ENCODE data around the gene APOBEC2.

Gene APOBEC2

DNA sequence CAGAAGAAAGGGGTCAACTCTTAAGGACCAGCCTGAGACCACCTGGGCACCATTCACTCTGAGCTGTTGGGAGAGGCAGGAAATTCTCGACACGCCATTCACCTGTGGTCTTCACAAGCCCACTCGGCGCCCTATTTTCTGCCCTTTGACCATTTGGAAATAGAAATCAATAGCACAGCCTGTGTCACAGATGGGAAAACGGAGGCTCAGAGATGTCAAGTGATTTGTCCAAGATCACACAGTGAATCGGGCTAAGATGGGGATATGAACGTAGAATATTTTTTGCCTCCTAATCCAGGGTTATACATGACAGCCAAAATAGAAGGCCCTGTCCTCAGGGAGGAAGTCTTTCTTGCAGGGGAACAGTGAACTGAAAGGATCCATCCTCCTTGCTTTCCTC, 3.0 kb upstream of the APOBEC2 start:
- H3K4me1 ChIP-seq (ENCODE audit: control insufficient read depth, insufficient read depth, low read length) = no peaks in the 10 kb centered on the region
- no peak overlapping the region for H3K4me2 ChIP-seq (ENCODE audit: low read length)
- H3K9me3 ChIP-seq (replicated peaks; ENCODE audit: low read length) = no peaks in the 10 kb centered on the region
- H3K36me3 ChIP-seq (ENCODE audit: insufficient read depth, low read length) = no peaks in the 10 kb centered on the region
- H3K4me3 ChIP-seq (ENCODE audit: low read length) = no peak overlapping the region
- no peak overlapping the region for H3K9ac ChIP-seq (ENCODE audit: low read depth, low read length)
- H3K27me3 ChIP-seq (ENCODE audit: control insufficient read depth, insufficient read depth, low read length) = peaks cover 15% of the 10 kb centered on the region

DNA sequence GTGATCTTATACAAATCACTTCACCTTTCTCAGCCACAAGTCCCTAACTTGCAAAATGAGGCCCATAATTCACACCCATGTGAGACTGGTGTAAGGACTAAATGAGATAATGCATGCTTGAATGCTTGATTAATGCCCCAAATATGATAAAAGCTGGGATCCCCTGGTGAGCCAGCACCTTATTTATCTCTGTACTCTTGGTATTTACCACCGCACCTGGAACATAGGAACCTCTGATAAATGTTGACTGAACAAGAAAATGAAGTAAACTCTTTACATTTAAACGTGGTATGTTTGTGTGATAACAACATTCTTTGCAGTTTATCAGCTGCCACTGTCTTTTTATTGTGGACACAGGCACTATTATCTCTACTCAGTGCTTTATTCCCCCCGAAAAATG, 2.5 kb upstream of the APOBEC2 start:
- no peaks in the 10 kb centered on the region for H3K4me1 ChIP-seq (ENCODE audit: control insufficient read depth, insufficient read depth, low read length)
- no peaks in the 10 kb centered on the region for H3K9me3 ChIP-seq (replicated peaks; ENCODE audit: low read length)
- H3K36me3 ChIP-seq (ENCODE audit: insufficient read depth, low read length) = no peaks in the 10 kb centered on the region
- H3K4me3 ChIP-seq (ENCODE audit: low read length) = no peak overlapping the region
- H3K4me2 ChIP-seq (ENCODE audit: low read length) = no peak overlapping the region
- peaks cover 15% of the 10 kb centered on the region for H3K27me3 ChIP-seq (ENCODE audit: control insufficient read depth, insufficient read depth, low read length)
- no peak overlapping the region for H3K9ac ChIP-seq (ENCODE audit: low read depth, low read length)

- no peaks in the 10 kb centered on the region for H3K36me3 ChIP-seq (ENCODE audit: insufficient read depth, low read length)
- no peak overlapping the region for H3K9ac ChIP-seq (ENCODE audit: low read depth, low read length)
- H3K9me3 ChIP-seq (replicated peaks; ENCODE audit: low read length) = no peaks in the 10 kb centered on the region
- peaks cover 9% of the 10 kb centered on the region for H3K27me3 ChIP-seq (ENCODE audit: control insufficient read depth, insufficient read depth, low read length)
- H3K4me2 ChIP-seq (ENCODE audit: low read length) = no peak overlapping the region
- H3K4me1 ChIP-seq (ENCODE audit: control insufficient read depth, insufficient read depth, low read length) = no peaks in the 10 kb centered on the region
- H3K4me3 ChIP-seq (ENCODE audit: low read length) = no peak overlapping the region
These were observed 1.1 kb upstream of the APOBEC2 start for GRCh38 chr6:41051873-41052272.

- Histone ChIP-seq H3K4me3 (ENCODE audit: low read length) (no peak overlapping the region), H3K27me3 (ENCODE audit: control insufficient read depth, insufficient read depth, low read length) (peaks cover 5% of the 10 kb centered on the region), H3K9me3 (replicated peaks; ENCODE audit: low read length) (no peaks in the 10 kb centered on the region), H3K4me1 (ENCODE audit: control insufficient read depth, insufficient read depth, low read length) (no peaks in the 10 kb centered on the region), H3K9ac (ENCODE audit: low read depth, low read length) (no peak overlapping the region), H3K4me2 (ENCODE audit: low read length) (no peak overlapping the region), H3K36me3 (ENCODE audit: insufficient read depth, low read length) (no peaks in the 10 kb centered on the region)
These were observed 1.5 kb downstream of the APOBEC2 start for GRCh38 chr6:41054511-41054910.

DNA sequence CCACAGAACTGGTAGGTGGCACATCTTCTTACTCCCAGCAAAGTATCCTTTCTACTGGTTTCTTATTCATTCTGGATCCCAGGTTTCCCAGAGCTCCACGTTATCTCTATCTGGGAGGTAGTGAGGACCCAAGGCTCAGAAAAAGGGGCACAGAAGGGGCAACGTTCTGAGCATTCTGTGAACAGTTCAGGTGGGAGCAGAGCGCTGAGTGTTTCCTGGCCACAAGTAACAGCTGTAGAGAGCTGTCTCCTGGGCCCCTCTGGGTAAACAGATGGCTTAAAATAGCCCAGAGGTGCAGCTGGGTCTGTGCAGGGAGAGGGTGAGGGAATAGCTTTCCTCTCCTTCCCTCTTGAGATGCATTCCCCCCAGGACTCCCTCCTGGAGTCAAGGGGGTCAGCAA, 2.1 kb downstream of the APOBEC2 start:
- Histone ChIP-seq H3K36me3 (ENCODE audit: insufficient read depth, low read length) (no peaks in the 10 kb centered on the region), H3K27me3 (ENCODE audit: control insufficient read depth, insufficient read depth, low read length) (peaks cover 5% of the 10 kb centered on the region), H3K9me3 (replicated peaks; ENCODE audit: low read length) (no peaks in the 10 kb centered on the region), H3K4me3 (ENCODE audit: low read length) (no peak overlapping the region), H3K4me1 (ENCODE audit: control insufficient read depth, insufficient read depth, low read length) (no peaks in the 10 kb centered on the region), H3K4me2 (ENCODE audit: low read length) (no peak overlapping the region), H3K9ac (ENCODE audit: low read depth, low read length) (no peak overlapping the region)

DNA sequence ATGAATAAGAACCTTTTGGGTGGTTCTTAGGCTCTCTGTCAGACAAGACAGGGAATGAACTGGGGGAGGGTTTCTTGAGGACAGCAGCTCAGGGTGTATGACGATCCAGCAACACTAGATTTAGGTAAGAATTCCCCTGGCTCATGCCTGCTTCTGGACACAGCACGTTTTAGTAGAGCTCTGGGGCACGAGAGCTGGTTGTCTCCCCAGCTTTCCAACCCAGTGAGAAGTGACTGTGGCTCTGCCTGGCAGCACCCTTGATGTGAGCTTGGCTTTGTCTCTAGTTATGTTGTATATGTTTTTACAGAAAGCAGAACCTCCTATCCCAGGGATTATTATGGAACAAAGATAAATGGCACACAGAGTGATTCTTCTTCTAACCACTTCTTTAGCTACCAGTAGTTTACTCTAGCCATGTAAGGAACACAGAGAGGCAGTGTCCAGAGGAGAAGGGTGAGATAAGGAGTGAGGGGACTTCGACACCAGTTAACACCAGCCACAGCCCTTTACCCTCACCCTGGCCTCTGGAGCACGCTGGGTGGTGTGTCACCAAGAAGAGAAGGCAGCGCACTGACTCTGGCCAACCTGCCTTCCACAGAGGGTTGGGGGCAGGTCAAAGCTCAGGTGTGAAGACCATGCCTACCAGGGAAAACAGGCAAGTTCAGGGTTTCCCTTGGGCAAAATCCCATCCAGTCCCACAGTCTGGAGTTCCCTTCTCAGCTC, 3.9 kb downstream of the APOBEC2 start:
- H3K4me2 ChIP-seq (ENCODE audit: low read length) = no peak overlapping the region
- H3K36me3 ChIP-seq (ENCODE audit: insufficient read depth, low read length) = no peaks in the 10 kb centered on the region
- H3K4me1 ChIP-seq (ENCODE audit: control insufficient read depth, insufficient read depth, low read length) = no peaks in the 10 kb centered on the region
- no peaks in the 10 kb centered on the region for H3K9me3 ChIP-seq (replicated peaks; ENCODE audit: low read length)
- peaks cover 5% of the 10 kb centered on the region for H3K27me3 ChIP-seq (ENCODE audit: control insufficient read depth, insufficient read depth, low read length)
- H3K4me3 ChIP-seq (ENCODE audit: low read length) = no peak overlapping the region
- H3K9ac ChIP-seq (ENCODE audit: low read depth, low read length) = no peak overlapping the region

- Histone ChIP-seq H3K4me3 (ENCODE audit: low read length) (no peak overlapping the region), H3K9me3 (replicated peaks; ENCODE audit: low read length) (no peaks in the 10 kb centered on the region), H3K9ac (ENCODE audit: low read depth, low read length) (no peak overlapping the region), H3K36me3 (ENCODE audit: insufficient read depth, low read length) (no peaks in the 10 kb centered on the region), H3K27me3 (ENCODE audit: control insufficient read depth, insufficient read depth, low read length) (peaks cover 5% of the 10 kb centered on the region), H3K4me1 (ENCODE audit: control insufficient read depth, insufficient read depth, low read length) (no peaks in the 10 kb centered on the region), H3K4me2 (ENCODE audit: low read length) (no peak overlapping the region)
These were observed 5.8 kb downstream of the APOBEC2 start for GRCh38 chr6:41058783-41059181.

- H3K36me3 ChIP-seq (ENCODE audit: insufficient read depth, low read length) = no peaks in the 10 kb centered on the region
- no peak overlapping the region for H3K4me2 ChIP-seq (ENCODE audit: low read length)
- no peak overlapping the region for H3K9ac ChIP-seq (ENCODE audit: low read depth, low read length)
- H3K27me3 ChIP-seq (ENCODE audit: control insufficient read depth, insufficient read depth, low read length) = no peaks in the 10 kb centered on the region
- H3K4me1 ChIP-seq (ENCODE audit: control insufficient read depth, insufficient read depth, low read length) = no peaks in the 10 kb centered on the region
- no peak overlapping the region for H3K4me3 ChIP-seq (ENCODE audit: low read length)
- H3K9me3 ChIP-seq (replicated peaks; ENCODE audit: low read length) = no peaks in the 10 kb centered on the region
These were observed 6.6 kb downstream of the APOBEC2 start for GRCh38 chr6:41059556-41059955.

DNA sequence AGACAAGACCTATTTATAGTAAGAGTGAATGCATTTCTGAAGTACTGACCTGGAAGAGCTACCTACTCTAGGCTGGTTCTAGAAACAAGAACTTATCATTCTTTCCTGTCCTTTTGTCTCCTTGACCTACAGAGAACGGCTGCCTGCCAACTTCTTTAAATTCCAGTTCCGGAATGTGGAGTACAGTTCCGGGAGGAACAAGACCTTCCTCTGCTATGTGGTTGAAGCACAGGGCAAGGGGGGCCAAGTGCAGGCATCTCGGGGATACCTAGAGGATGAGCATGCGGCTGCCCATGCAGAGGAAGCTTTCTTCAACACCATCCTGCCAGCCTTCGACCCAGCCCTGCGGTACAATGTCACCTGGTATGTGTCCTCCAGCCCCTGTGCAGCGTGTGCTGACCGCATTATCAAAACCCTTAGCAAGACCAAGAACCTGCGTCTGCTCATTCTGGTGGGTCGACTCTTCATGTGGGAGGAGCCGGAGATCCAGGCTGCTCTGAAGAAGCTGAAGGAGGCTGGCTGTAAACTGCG, 8.3 kb downstream of the APOBEC2 start:
- Histone ChIP-seq H3K9me3 (replicated peaks; ENCODE audit: low read length) (no peaks in the 10 kb centered on the region), H3K4me1 (ENCODE audit: control insufficient read depth, insufficient read depth, low read length) (no peaks in the 10 kb centered on the region), H3K4me2 (ENCODE audit: low read length) (no peak overlapping the region), H3K4me3 (ENCODE audit: low read length) (no peak overlapping the region), H3K9ac (ENCODE audit: low read depth, low read length) (no peak overlapping the region), H3K36me3 (ENCODE audit: insufficient read depth, low read length) (peaks cover 4% of the 10 kb centered on the region), H3K27me3 (ENCODE audit: control insufficient read depth, insufficient read depth, low read length) (no peaks in the 10 kb centered on the region)

DNA sequence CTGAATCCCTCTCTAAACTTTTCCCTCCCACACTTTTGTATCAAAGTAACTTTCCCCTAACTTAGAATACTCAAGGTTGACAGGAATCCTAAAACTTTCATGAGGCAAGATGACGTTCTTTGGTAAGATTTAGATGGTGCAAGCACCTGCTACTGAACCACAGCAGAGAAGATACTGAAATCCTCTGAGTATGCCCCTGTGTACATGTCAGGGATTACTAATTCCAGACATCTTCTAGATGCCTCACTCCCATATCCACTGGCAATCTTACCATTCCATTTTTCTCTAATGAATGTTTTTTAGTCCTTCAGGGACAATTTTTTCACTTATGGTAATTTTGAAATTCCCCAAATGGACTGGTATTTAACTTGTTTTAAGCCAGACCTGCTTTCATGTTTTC, 9.1 kb downstream of the APOBEC2 start:
- H3K36me3 ChIP-seq (ENCODE audit: insufficient read depth, low read length) = peaks cover 4% of the 10 kb centered on the region
- no peaks in the 10 kb centered on the region for H3K27me3 ChIP-seq (ENCODE audit: control insufficient read depth, insufficient read depth, low read length)
- H3K9me3 ChIP-seq (replicated peaks; ENCODE audit: low read length) = no peaks in the 10 kb centered on the region
- H3K9ac ChIP-seq (ENCODE audit: low read depth, low read length) = no peak overlapping the region
- no peaks in the 10 kb centered on the region for H3K4me1 ChIP-seq (ENCODE audit: control insufficient read depth, insufficient read depth, low read length)
- no peak overlapping the region for H3K4me2 ChIP-seq (ENCODE audit: low read length)
- H3K4me3 ChIP-seq (ENCODE audit: low read length) = no peak overlapping the region

DNA sequence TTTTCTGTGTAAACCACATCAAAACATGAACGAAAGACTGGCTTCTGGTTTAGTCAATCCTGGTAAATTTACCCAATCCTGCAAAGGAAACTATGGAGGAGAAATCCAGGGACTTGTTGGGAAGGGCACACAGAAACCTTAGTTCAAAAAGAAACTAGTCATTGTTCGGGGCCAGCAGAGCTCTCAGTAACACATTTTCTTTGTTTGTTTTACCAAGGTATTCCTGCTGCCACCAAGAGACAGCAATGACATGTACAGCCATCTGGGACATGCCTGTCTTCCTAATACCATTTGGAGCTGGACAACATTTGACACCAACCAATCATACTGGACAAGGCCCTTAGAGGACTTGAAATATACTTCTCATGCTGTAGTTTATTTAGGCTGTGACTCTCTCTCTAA, 10.9 kb downstream of the APOBEC2 start:
- no peaks in the 10 kb centered on the region for H3K4me1 ChIP-seq (ENCODE audit: control insufficient read depth, insufficient read depth, low read length)
- no peak overlapping the region for H3K4me2 ChIP-seq (ENCODE audit: low read length)
- peaks cover 4% of the 10 kb centered on the region for H3K36me3 ChIP-seq (ENCODE audit: insufficient read depth, low read length)
- no peaks in the 10 kb centered on the region for H3K9me3 ChIP-seq (replicated peaks; ENCODE audit: low read length)
- no peak overlapping the region for H3K4me3 ChIP-seq (ENCODE audit: low read length)
- no peaks in the 10 kb centered on the region for H3K27me3 ChIP-seq (ENCODE audit: control insufficient read depth, insufficient read depth, low read length)
- H3K9ac ChIP-seq (ENCODE audit: low read depth, low read length) = no peak overlapping the region

DNA sequence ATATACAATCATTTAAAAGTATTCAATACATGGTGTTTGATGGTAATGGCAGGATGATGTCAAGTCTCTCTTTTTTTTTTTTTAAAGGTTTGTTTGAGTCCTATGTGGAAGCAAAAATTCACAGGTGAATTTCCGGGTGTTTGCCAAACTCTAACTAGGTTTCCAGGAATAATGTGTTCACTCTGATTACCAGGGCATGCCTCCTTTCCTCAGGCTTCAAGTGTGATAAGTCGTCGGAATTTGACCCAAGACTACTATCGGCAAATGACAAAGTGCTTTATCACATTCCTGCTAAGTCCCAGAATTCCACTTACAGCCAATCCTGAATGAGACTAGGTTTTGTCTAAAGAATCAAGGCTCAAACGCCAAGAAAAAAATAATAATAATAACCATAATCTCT, 11.8 kb downstream of the APOBEC2 start:
- peaks cover 4% of the 10 kb centered on the region for H3K36me3 ChIP-seq (ENCODE audit: insufficient read depth, low read length)
- H3K27me3 ChIP-seq (ENCODE audit: control insufficient read depth, insufficient read depth, low read length) = no peaks in the 10 kb centered on the region

More for the DNA sequence above, 11.8 kb downstream of the APOBEC2 start:
- H3K9me3 ChIP-seq (replicated peaks; ENCODE audit: low read length) = no peaks in the 10 kb centered on the region
- no peak overlapping the region for H3K9ac ChIP-seq (ENCODE audit: low read depth, low read length)
- H3K4me3 ChIP-seq (ENCODE audit: low read length) = no peak overlapping the region
- no peak overlapping the region for H3K4me2 ChIP-seq (ENCODE audit: low read length)
- no peaks in the 10 kb centered on the region for H3K4me1 ChIP-seq (ENCODE audit: control insufficient read depth, insufficient read depth, low read length)
